Mammary epithelial cell (primary cell): ENCODE data around the gene TMC3.

ENCODE experiments used
- EZH2 ChIP-seq: IDR thresholded peaks from 2 replicates; pipeline ENCODE4 v1.6.1; 2012; ENCODE audit warnings: low read length, inconsistent platforms, borderline replicate concordance
- TF ChIP-seq, protein P1 (sequence below), 2 donors: IDR thresholded peaks in 1 of 2; conservative IDR thresholded peaks in 1 of 2; 2 replicates each; pipeline ENCODE4 v1.5.1; 2011 to 2012; ENCODE audit warnings: inconsistent platforms in 2 of 2, low read length in 2 of 2, mild to moderate bottlenecking in 2 of 2, control low read depth in 1 of 2, low read depth in 1 of 2; ENCODE audit not compliant: insufficient read depth in 1 of 2; ENCODE audit errors: extremely low read depth in 1 of 2

DNA sequence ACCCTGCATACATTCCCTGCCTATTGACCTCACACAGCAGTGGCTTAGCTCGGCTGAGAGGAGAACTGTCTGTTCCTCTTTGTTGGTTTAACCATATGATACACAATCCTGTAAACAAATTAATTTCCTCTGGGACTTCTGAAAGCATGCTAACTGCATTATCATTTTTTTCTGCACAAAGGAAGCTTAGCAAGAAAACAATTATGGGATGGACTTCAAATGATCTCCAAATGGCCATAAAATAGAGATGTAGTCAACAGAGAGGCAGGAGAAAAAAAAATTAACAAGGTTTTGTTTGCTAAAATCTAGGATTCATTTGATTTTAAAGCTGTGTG lies 14.4 kb upstream of the TMC3 start:
- TF ChIP-seq, protein P1, sequence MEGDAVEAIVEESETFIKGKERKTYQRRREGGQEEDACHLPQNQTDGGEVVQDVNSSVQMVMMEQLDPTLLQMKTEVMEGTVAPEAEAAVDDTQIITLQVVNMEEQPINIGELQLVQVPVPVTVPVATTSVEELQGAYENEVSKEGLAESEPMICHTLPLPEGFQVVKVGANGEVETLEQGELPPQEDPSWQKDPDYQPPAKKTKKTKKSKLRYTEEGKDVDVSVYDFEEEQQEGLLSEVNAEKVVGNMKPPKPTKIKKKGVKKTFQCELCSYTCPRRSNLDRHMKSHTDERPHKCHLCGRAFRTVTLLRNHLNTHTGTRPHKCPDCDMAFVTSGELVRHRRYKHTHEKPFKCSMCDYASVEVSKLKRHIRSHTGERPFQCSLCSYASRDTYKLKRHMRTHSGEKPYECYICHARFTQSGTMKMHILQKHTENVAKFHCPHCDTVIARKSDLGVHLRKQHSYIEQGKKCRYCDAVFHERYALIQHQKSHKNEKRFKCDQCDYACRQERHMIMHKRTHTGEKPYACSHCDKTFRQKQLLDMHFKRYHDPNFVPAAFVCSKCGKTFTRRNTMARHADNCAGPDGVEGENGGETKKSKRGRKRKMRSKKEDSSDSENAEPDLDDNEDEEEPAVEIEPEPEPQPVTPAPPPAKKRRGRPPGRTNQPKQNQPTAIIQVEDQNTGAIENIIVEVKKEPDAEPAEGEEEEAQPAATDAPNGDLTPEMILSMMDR (conservative IDR thresholded peaks at IDR 0.05 in 1 of 2, IDR thresholded peaks at IDR 0.05 in 1 of 2; ENCODE audit: extremely low read depth in 1 of 2, insufficient read depth in 1 of 2, low read depth in 1 of 2, low read length in 2 of 2), result no peak
- TF ChIP-seq EZH2, result no peak
